IPS-20b (cell line): ENCODE measurements around the gene MYO5A.
"Not testable (repeated sequence)": the region's sequence is repeated elsewhere in the genome, so short reads cannot be mapped to it uniquely, and the experiment has no call there.

Experiments
- H3K27ac ChIP-seq: one replicate; pipeline ENCODE4 v1.5.1; 2013; ENCODE audit warnings: low read length
- H3K27me3 ChIP-seq: 2 replicates; pipeline ENCODE4 v1.6.1; 2013; ENCODE audit warnings: mild to moderate bottlenecking, low read length, inconsistent platforms; ENCODE audit not compliant: insufficient read depth
- H3K36me3 ChIP-seq: 2 replicates; pipeline ENCODE4 v1.6.1; 2013; ENCODE audit warnings: low read depth, mild to moderate bottlenecking, inconsistent platforms, low read length, moderate library complexity; ENCODE audit not compliant: insufficient read depth
- H3K4me1 ChIP-seq: 2 replicates; pipeline ENCODE4 v1.6.1; 2013; ENCODE audit warnings: mild to moderate bottlenecking, control low read depth, inconsistent platforms, low read length, moderate library complexity; ENCODE audit not compliant: insufficient read depth
- H3K4me3 ChIP-seq: 2 replicates; pipeline ENCODE4 v1.5.1; 2013; ENCODE audit warnings: mild to moderate bottlenecking, low read length, inconsistent platforms
- H3K9ac ChIP-seq: 2 replicates; pipeline ENCODE4 v1.6.1; 2013; ENCODE audit warnings: low read depth, mild to moderate bottlenecking, inconsistent platforms, low read length, moderate library complexity
- H3K9me3 ChIP-seq: 2 replicates; pipeline ENCODE4 v1.6.1; 2013; ENCODE audit warnings: mild to moderate bottlenecking, low read depth, low read length, inconsistent platforms; ENCODE audit not compliant: insufficient read depth

Gene MYO5A

GRCh38 chr15:52517014-52517413 is 11.7 kb downstream of the MYO5A start:
- Histone ChIP-seq H3K4me1 (0 out of 2 replicates have a peak, but pooled peaks cover 3% of the 10 kb centered on the region), H3K9me3 (no peaks in the 10 kb centered on the region), H3K9ac (no peak overlapping the region), H3K36me3 (no peaks in the 10 kb centered on the region), H3K4me3 (no peak overlapping the region), H3K27ac (no peak overlapping the region), H3K27me3 (no peaks in the 10 kb centered on the region)

GRCh38 chr15:52515343-52515742 is 13.3 kb downstream of the MYO5A start:
- Histone ChIP-seq H3K9me3 (no peaks in the 10 kb centered on the region), H3K36me3 (no peaks in the 10 kb centered on the region), H3K27me3 (no peaks in the 10 kb centered on the region), H3K9ac (no peak overlapping the region), H3K27ac (no peak overlapping the region), H3K4me1 (0 out of 2 replicates have a peak, but pooled peaks cover 3% of the 10 kb centered on the region), H3K4me3 (no peak overlapping the region)

DNA sequence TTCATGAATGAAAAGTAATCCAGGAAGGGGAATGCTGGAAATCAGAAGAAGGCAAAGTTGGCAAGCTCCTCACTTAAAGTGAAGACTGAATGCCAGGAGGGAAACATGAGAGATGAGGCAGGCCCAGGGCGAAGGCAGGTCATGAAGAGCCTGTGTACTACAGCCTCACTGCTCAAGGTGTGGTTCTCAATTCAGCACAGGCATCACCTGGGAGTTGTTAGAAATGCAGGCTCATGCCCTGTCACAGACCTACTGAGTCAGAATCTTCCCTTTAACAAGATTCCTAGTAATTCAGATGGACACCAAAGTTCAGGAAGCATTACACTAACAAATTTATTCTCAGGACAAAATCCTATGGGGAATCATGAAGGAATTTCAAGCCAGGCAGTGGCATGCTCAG is 14.2 kb downstream of the MYO5A start:
- H3K9ac ChIP-seq: no peak overlapping the region
- no peaks in the 10 kb centered on the region for H3K27me3 ChIP-seq
- H3K4me1 ChIP-seq: 0 out of 2 replicates have a peak, but pooled peaks cover 3% of the 10 kb centered on the region
- H3K4me3 ChIP-seq: no peak overlapping the region
- H3K27ac ChIP-seq: no peak overlapping the region
- no peaks in the 10 kb centered on the region for H3K9me3 ChIP-seq
- H3K36me3 ChIP-seq: no peaks in the 10 kb centered on the region

DNA sequence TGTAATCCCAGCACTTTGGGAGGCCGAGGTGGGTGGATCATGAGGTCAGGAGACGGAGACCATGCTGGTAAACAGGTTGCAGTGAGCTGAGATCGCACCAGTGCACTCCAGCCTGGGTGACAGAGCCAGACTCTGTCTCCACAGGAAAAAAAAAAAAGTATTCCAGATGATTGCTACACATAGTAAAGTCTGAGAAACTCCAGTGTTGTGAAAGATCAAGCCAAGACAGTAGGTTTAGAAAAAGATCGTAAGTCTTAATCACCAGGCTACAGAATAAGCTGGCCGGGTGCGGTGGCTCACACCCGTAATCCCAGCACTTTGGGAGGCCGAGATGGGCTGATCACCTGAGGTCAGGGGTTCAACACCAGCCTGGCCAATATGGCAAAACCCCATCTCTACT is 15.8 kb downstream of the MYO5A start:
- not testable (repeated sequence) for H3K4me3 ChIP-seq, H3K27me3 ChIP-seq, H3K9me3 ChIP-seq, H3K27ac ChIP-seq, H3K4me1 ChIP-seq, H3K9ac ChIP-seq, H3K36me3 ChIP-seq

- Histone ChIP-seq H3K4me1 (no peaks in the 10 kb centered on the region; the same call in 1 of the 2 replicates), H3K27me3 (no peaks in the 10 kb centered on the region), H3K36me3 (no peaks in the 10 kb centered on the region), H3K9ac (no peak overlapping the region), H3K9me3 (no peaks in the 10 kb centered on the region), H3K27ac (no peak overlapping the region), H3K4me3 (no peak overlapping the region)
Measured at GRCh38 chr15:52511084-52511483, 17.6 kb downstream of the MYO5A start.

DNA sequence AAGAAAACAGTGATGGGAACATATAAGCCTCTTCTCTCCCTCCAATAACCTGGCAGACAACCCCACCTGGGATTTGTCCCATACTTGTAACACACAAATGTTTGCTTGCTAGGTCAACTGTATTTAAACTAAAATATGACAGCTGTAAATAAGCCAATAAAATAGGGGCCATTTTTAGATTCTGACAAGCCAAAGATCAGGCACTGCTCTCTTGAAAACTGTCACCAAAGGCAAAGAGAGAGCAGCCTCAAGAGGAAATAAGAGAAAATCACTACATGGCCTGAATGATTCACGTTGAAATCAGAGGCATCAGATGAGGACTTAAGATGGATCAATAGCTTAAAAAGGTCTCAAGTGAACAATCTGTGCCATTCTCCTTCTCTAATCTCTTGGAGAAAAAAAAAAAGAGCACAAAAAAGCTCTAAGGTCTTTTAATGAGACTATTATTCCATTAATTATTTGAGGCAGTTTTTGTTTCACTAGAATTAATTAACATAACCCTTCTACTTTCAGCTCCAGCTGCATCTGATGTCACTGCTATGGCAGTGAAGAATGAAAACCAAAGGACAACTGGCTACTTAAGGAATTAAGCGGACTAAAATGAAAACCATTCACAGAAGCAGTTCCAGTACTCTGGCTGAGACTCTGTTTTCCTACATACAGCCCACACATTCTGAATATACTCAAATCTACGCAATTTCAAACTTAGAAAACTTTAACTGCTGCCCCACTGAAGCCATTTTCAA is 19.0 kb downstream of the MYO5A start:
- H3K4me1 ChIP-seq: no peaks in the 10 kb centered on the region; the same call in 1 of the 2 replicates
- H3K27me3 ChIP-seq: no peaks in the 10 kb centered on the region
- no peaks in the 10 kb centered on the region for H3K36me3 ChIP-seq
- no peaks in the 10 kb centered on the region for H3K9me3 ChIP-seq
- H3K27ac ChIP-seq: no peak overlapping the region
- no peak overlapping the region for H3K9ac ChIP-seq
- H3K4me3 ChIP-seq: no peak overlapping the region

DNA sequence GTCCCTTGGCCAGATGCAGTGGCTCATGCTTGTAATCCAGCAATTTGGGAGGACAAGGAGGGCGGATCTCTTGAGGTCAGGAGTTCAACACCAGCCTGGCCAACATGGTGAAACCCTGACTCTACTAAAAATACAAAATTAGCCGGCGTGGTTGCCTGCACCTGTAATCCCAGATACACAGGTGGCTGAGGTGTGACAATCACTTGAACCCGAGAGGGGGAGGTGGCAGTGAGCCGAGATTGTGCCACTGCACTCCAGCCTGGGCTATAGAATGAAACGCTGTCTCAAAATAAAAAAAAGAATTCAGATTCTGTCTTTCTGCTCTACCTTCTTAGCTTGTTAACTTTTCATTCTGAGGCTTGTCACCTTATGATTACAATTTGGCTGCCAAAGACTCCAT is 22.1 kb downstream of the MYO5A start:
- Histone ChIP-seq H3K4me1 (no peaks in the 10 kb centered on the region; the same call in 1 of the 2 replicates), H3K36me3 (no peaks in the 10 kb centered on the region), H3K27ac (no peak overlapping the region), H3K4me3 (no peak overlapping the region), H3K9me3 (no peaks in the 10 kb centered on the region), H3K27me3 (no peaks in the 10 kb centered on the region), H3K9ac (no peak overlapping the region)

- H3K27ac ChIP-seq: no peak overlapping the region
- H3K9me3 ChIP-seq: no peaks in the 10 kb centered on the region
- H3K4me1 ChIP-seq: no peaks in the 10 kb centered on the region; the same call in 1 of the 2 replicates
- H3K9ac ChIP-seq: no peak overlapping the region
- H3K4me3 ChIP-seq: no peak overlapping the region
- H3K27me3 ChIP-seq: no peaks in the 10 kb centered on the region
- no peaks in the 10 kb centered on the region for H3K36me3 ChIP-seq
Measured at GRCh38 chr15:52505151-52505550, 23.5 kb downstream of the MYO5A start.

DNA sequence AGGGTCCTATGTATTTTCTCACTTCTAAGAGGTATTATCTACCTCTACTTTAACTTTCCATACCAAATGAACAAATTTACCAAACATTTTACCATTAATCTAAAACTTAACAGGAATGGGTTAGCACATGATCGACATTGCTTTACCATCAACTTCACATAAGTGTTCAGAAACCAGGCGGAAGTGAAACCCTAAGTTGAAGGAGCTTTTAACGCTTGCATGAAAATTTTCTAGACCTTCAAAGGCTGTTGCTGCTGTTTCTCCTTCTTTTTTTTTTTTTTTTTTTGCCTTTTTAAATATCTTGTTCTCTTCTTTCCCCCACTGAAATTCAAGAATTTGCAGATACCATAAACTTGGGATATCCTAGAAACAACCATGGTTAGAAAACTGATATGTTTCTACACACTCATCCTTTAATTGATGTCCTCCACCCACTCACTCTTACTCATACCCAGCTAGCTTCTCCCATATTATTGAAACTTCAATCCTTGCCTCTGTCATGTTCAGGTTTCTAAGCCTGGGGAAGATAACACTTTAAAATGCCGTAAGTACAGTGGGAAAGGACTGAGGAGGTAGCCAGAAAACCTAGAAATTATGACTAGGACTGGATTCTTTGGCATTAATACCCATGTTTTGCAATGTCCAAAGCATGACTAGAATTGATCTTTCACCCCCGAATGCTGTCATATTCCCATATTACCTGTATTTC is 24.7 kb downstream of the MYO5A start:
- Histone ChIP-seq H3K9ac (no peak overlapping the region), H3K27ac (no peak overlapping the region), H3K4me1 (no peaks in the 10 kb centered on the region; the same call in 1 of the 2 replicates), H3K27me3 (no peaks in the 10 kb centered on the region), H3K9me3 (no peaks in the 10 kb centered on the region), H3K36me3 (no peaks in the 10 kb centered on the region), H3K4me3 (no peak overlapping the region)

- Histone ChIP-seq H3K4me3 (no peak overlapping the region), H3K9ac (no peak overlapping the region), H3K36me3 (no peaks in the 10 kb centered on the region), H3K27ac (no peak overlapping the region), H3K27me3 (no peaks in the 10 kb centered on the region), H3K9me3 (no peaks in the 10 kb centered on the region), H3K4me1 (no peaks in the 10 kb centered on the region)
Measured at GRCh38 chr15:52502608-52503007, 26.1 kb downstream of the MYO5A start.

DNA sequence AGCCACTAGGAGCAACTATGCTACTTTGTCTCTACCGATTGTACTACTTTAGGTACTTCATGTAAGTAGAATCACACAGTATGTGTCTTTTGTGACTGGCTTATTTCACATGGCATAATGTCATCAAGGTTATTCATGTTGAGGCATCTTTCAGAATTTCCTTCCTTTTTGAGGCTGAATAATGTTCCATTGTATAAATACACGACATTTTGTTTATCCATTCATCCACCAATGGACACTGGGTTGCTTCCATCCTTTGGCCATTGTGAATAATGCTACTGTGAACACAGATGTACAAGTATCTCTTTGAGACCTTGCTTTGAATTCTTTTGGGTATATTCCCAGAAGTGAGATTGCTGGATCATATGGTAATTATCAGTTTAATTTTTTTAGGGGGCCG is 29.2 kb downstream of the MYO5A start:
- H3K4me3 ChIP-seq: no peak overlapping the region
- H3K9ac ChIP-seq: no peak overlapping the region
- H3K27me3 ChIP-seq: no peaks in the 10 kb centered on the region
- no peaks in the 10 kb centered on the region for H3K9me3 ChIP-seq
- H3K4me1 ChIP-seq: no peaks in the 10 kb centered on the region
- no peak overlapping the region for H3K27ac ChIP-seq
- no peaks in the 10 kb centered on the region for H3K36me3 ChIP-seq

GRCh38 chr15:52498706-52499105 is 30.0 kb downstream of the MYO5A start:
- Histone ChIP-seq H3K27ac (no peak overlapping the region), H3K9me3 (no peaks in the 10 kb centered on the region), H3K4me3 (no peak overlapping the region), H3K36me3 (no peaks in the 10 kb centered on the region), H3K27me3 (no peaks in the 10 kb centered on the region), H3K9ac (no peak overlapping the region), H3K4me1 (no peaks in the 10 kb centered on the region)
